ENCODE results near the gene INHBE.

The INHBE gene

GRCh38 chr12:57452181-57452936 lies 2.7 kb upstream of the INHBE start:
- Histone ChIP-seq H3K4me1 (ENCODE audit: control insufficient read depth in 1 of 2, insufficient read depth in 2 of 2, low read length in 2 of 2) (no peaks in the 10 kb centered on the region), H2AK5ac (ENCODE audit: low read length) (no peak overlapping the region), H3K79me1 (ENCODE audit: low read length) (no peaks in the 10 kb centered on the region), H4K91ac (ENCODE audit: low read depth, low read length) (no peak overlapping the region), H2BK12ac (ENCODE audit: low read length) (no peak overlapping the region), H2AFZ (ENCODE audit: insufficient read depth, low read length, poor library complexity) (no peak overlapping the region), H3K4me2 (ENCODE audit: low read length) (no peak overlapping the region), H3K9ac (ENCODE audit: low read length) (no peak overlapping the region), H4K12ac (ENCODE audit: low read depth, low read length) (no peak overlapping the region), H2BK5ac (ENCODE audit: low read depth, low read length, poor library complexity) (no peak overlapping the region), H4K8ac (ENCODE audit: low read depth, low read length) (no peak overlapping the region), H3K23ac (ENCODE audit: low read length) (no peak overlapping the region), H3K79me2 (ENCODE audit: control insufficient read depth, insufficient read depth, low read length, poor library complexity) (no peaks in the 10 kb centered on the region), H3K4me3 (ENCODE audit: low read depth, low read length) (no peak overlapping the region), H3K27me3 (ENCODE audit: insufficient read depth, low read length) (no peaks in the 10 kb centered on the region), H3K27ac (ENCODE audit: low read depth, low read length) (no peak overlapping the region), H3K4ac (ENCODE audit: low read depth, low read length) (no peak overlapping the region), H3K36me3 (ENCODE audit: control insufficient read depth in 1 of 2, insufficient read depth in 2 of 2, low read length in 2 of 2) (no peaks in the 10 kb centered on the region), H3K14ac (ENCODE audit: low read length) (no peak overlapping the region), H2BK120ac (ENCODE audit: insufficient read depth, low read length, poor library complexity) (no peak overlapping the region), H3K18ac (ENCODE audit: low read length) (no peak overlapping the region), H3K9me3 (ENCODE audit: insufficient read depth, low read depth, low read length) (no peaks in the 10 kb centered on the region)
- DNase-seq = peak in 1 of 2 donors; percentile 17
- no CpG with 5 or more reads among the region's 9 CpGs for WGBS (ENCODE audit: extremely low coverage, insufficient coverage, insufficient read length)

GRCh38 chr12:57452937-57453509 lies 2.1 kb upstream of the INHBE start:
- no peak overlapping the region for H3K18ac ChIP-seq (ENCODE audit: low read length)
- no peaks in the 10 kb centered on the region for H3K79me2 ChIP-seq (ENCODE audit: control insufficient read depth, insufficient read depth, low read length, poor library complexity)
- H3K9ac ChIP-seq (ENCODE audit: low read length) = no peak overlapping the region
- no peak overlapping the region for H2BK12ac ChIP-seq (ENCODE audit: low read length)
- H3K79me1 ChIP-seq (ENCODE audit: low read length) = no peaks in the 10 kb centered on the region
- no peaks in the 10 kb centered on the region for H3K9me3 ChIP-seq (ENCODE audit: insufficient read depth, low read depth, low read length)
- H2AK5ac ChIP-seq (ENCODE audit: low read length) = no peak overlapping the region
- no CpG with 5 or more reads among the region's 7 CpGs for WGBS (ENCODE audit: extremely low coverage, insufficient coverage, insufficient read length)
- H3K23ac ChIP-seq (ENCODE audit: low read length) = no peak overlapping the region
- no peak overlapping the region for H2BK120ac ChIP-seq (ENCODE audit: insufficient read depth, low read length, poor library complexity)
- no peak overlapping the region for H2BK5ac ChIP-seq (ENCODE audit: low read depth, low read length, poor library complexity)
- no peaks in the 10 kb centered on the region for H3K27me3 ChIP-seq (ENCODE audit: insufficient read depth, low read length)
- no peaks in the 10 kb centered on the region for H3K4me1 ChIP-seq (ENCODE audit: control insufficient read depth in 1 of 2, insufficient read depth in 2 of 2, low read length in 2 of 2)
- H3K4ac ChIP-seq (ENCODE audit: low read depth, low read length) = no peak overlapping the region
- H3K14ac ChIP-seq (ENCODE audit: low read length) = no peak overlapping the region
- H3K4me3 ChIP-seq (ENCODE audit: low read depth, low read length) = no peak overlapping the region
- H2AFZ ChIP-seq (ENCODE audit: insufficient read depth, low read length, poor library complexity) = no peak overlapping the region
- H4K8ac ChIP-seq (ENCODE audit: low read depth, low read length) = no peak overlapping the region
- H4K12ac ChIP-seq (ENCODE audit: low read depth, low read length) = no peak overlapping the region
- no peak overlapping the region for H4K91ac ChIP-seq (ENCODE audit: low read depth, low read length)
- no peak overlapping the region for H3K27ac ChIP-seq (ENCODE audit: low read depth, low read length)
- no peak overlapping the region for H3K4me2 ChIP-seq (ENCODE audit: low read length)
- DNase-seq = peak; percentile 68 to 85
- no peaks in the 10 kb centered on the region for H3K36me3 ChIP-seq (ENCODE audit: control insufficient read depth in 1 of 2, insufficient read depth in 2 of 2, low read length in 2 of 2)

DNA sequence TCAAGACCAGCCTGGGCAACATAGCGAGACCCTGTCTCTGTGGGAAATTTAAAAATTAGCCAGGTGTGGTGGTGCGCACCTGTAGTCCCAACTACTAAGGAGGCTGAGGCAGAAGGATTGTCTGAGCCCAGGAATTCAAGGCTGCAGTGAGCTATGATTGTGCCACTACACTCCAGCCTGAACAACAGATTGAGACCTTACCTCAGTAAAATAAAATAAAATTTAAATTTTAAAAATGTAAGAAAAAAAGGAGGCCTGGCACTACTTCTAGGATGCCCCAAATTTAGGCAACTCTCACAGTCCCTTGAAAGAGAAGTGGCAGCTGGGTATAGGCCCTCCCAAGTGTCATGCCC lies 918 bp upstream of the INHBE start:
- Histone ChIP-seq H2BK12ac (ENCODE audit: low read length) (no peak overlapping the region), H2BK120ac (ENCODE audit: insufficient read depth, low read length, poor library complexity) (no peak overlapping the region), H2BK5ac (ENCODE audit: low read depth, low read length, poor library complexity) (no peak overlapping the region), H3K14ac (ENCODE audit: low read length) (no peak overlapping the region), H3K4me1 (ENCODE audit: control insufficient read depth in 1 of 2, insufficient read depth in 2 of 2, low read length in 2 of 2) (no peaks in the 10 kb centered on the region), H2AK5ac (ENCODE audit: low read length) (no peak overlapping the region), H3K4me3 (ENCODE audit: low read depth, low read length) (no peak overlapping the region), H3K9me3 (ENCODE audit: insufficient read depth, low read depth, low read length) (no peaks in the 10 kb centered on the region), H3K4me2 (ENCODE audit: low read length) (no peak overlapping the region), H4K91ac (ENCODE audit: low read depth, low read length) (no peak overlapping the region), H4K12ac (ENCODE audit: low read depth, low read length) (no peak overlapping the region), H3K79me1 (ENCODE audit: low read length) (peaks cover 2% of the 10 kb centered on the region), H3K23ac (ENCODE audit: low read length) (no peak overlapping the region), H3K27ac (ENCODE audit: low read depth, low read length) (no peak overlapping the region), H3K9ac (ENCODE audit: low read length) (no peak overlapping the region), H2AFZ (ENCODE audit: insufficient read depth, low read length, poor library complexity) (no peak overlapping the region), H4K8ac (ENCODE audit: low read depth, low read length) (no peak overlapping the region), H3K36me3 (ENCODE audit: control insufficient read depth in 1 of 2, insufficient read depth in 2 of 2, low read length in 2 of 2) (no peaks in the 10 kb centered on the region), H3K27me3 (ENCODE audit: insufficient read depth, low read length) (no peaks in the 10 kb centered on the region), H3K18ac (ENCODE audit: low read length) (no peak overlapping the region), H3K4ac (ENCODE audit: low read depth, low read length) (no peak overlapping the region), H3K79me2 (ENCODE audit: control insufficient read depth, insufficient read depth, low read length, poor library complexity) (no peaks in the 10 kb centered on the region)
- WGBS (ENCODE audit: extremely low coverage, insufficient coverage, insufficient read length) = no CpG with 5 or more reads among the region's 2 CpGs
- DNase-seq = no peak

- Histone ChIP-seq H4K8ac (ENCODE audit: low read depth, low read length) (no peak overlapping the region), H3K4me3 (ENCODE audit: low read depth, low read length) (no peak overlapping the region), H3K9me3 (ENCODE audit: insufficient read depth, low read depth, low read length) (no peaks in the 10 kb centered on the region), H3K27ac (ENCODE audit: low read depth, low read length) (no peak overlapping the region), H3K27me3 (ENCODE audit: insufficient read depth, low read length) (no peaks in the 10 kb centered on the region), H2BK12ac (ENCODE audit: low read length) (no peak overlapping the region), H4K91ac (ENCODE audit: low read depth, low read length) (no peak overlapping the region), H3K79me1 (ENCODE audit: low read length) (peaks cover 4% of the 10 kb centered on the region), H3K9ac (ENCODE audit: low read length) (no peak overlapping the region), H2AK5ac (ENCODE audit: low read length) (no peak overlapping the region), H3K36me3 (ENCODE audit: control insufficient read depth in 1 of 2, insufficient read depth in 2 of 2, low read length in 2 of 2) (no peaks in the 10 kb centered on the region), H3K4me1 (ENCODE audit: control insufficient read depth in 1 of 2, insufficient read depth in 2 of 2, low read length in 2 of 2) (peaks cover 2% of the 10 kb centered on the region in 2 experiments), H2BK5ac (ENCODE audit: low read depth, low read length, poor library complexity) (no peak overlapping the region), H3K18ac (ENCODE audit: low read length) (no peak overlapping the region), H3K4me2 (ENCODE audit: low read length) (no peak overlapping the region), H2AFZ (ENCODE audit: insufficient read depth, low read length, poor library complexity) (peak overlapping the region; percentile 28), H3K14ac (ENCODE audit: low read length) (no peak overlapping the region), H4K12ac (ENCODE audit: low read depth, low read length) (no peak overlapping the region), H3K79me2 (ENCODE audit: control insufficient read depth, insufficient read depth, low read length, poor library complexity) (no peaks in the 10 kb centered on the region), H3K4ac (ENCODE audit: low read depth, low read length) (no peak overlapping the region), H3K23ac (ENCODE audit: low read length) (no peak overlapping the region), H2BK120ac (ENCODE audit: insufficient read depth, low read length, poor library complexity) (no peak overlapping the region)
- no peak for DNase-seq
- WGBS (ENCODE audit: extremely low coverage, insufficient coverage, insufficient read length) = no CpG with 5 or more reads among the region's 10 CpGs
Measured at GRCh38 chr12:57455374-57456144, 452 bp downstream of the INHBE start.

Measured in trophoblast cell (in vitro differentiated cells and primary cell).